ENCODE measurements around the gene RTL1.

The RTL1 gene

GRCh38 chr14:100903672-100904185 is at the start of gene RTL1:
TSS of gene RTL1 (minus strand) at chr14:100903722. CDS start at chr14:100884788, 18,934 bp downstream.
- H3K4me3 ChIP-seq = no peak within 1 kb of the TSS
- H3K4me1 ChIP-seq = peaks cover 0 to 15% (median 5%) of the 10 kb centered on the region in 4 donors
- H3K36me3 ChIP-seq = peaks cover 0 to 3% (median 0%) of the 10 kb centered on the region in 3 donors
- no peak for TF ChIP-seq CTCF (IDR thresholded peaks at IDR 0.05)
- peak in 1 of 2 donors; percentile 47 for DNase-seq
- intact Hi-C loops (cut with DNase I; ENCODE audit: low total_unique reads) = no loop called here
- H3K9me3 ChIP-seq = no peaks in the 10 kb centered on the region
- H3K27ac ChIP-seq = no peak within 1 kb of the TSS
- H3K27me3 ChIP-seq = peaks cover 0 to 67% of the 10 kb centered on the region in 2 donors

GRCh38 chr14:100950024-100950423 is 46.5 kb upstream of the RTL1 start:
- no peak for TF ChIP-seq CTCF (IDR thresholded peaks at IDR 0.05)
- H3K4me1 ChIP-seq = no peaks in the 10 kb centered on the region
- no peaks in the 10 kb centered on the region for H3K36me3 ChIP-seq
- no peaks in the 10 kb centered on the region for H3K27me3 ChIP-seq
- intact Hi-C loops (cut with DNase I; ENCODE audit: low total_unique reads) = no loop called here
- H3K27ac ChIP-seq = no peak overlapping the region
- no peak for DNase-seq
- no peak overlapping the region for H3K4me3 ChIP-seq
- H3K9me3 ChIP-seq = no peaks in the 10 kb centered on the region

- Histone ChIP-seq H3K4me1 (no peaks in the 10 kb centered on the region), H3K4me3 (no peak overlapping the region), H3K9me3 (no peaks in the 10 kb centered on the region), H3K36me3 (no peaks in the 10 kb centered on the region), H3K27me3 (no peaks in the 10 kb centered on the region), H3K27ac (no peak overlapping the region)
- DNase-seq = no peak
- intact Hi-C loops (cut with DNase I; ENCODE audit: low total_unique reads) = no loop called here
- no peak for TF ChIP-seq CTCF (IDR thresholded peaks at IDR 0.05)
Observed at GRCh38 chr14:100944052-100944451, 40.5 kb upstream of the RTL1 start.

GRCh38 chr14:100930270-100930669 is 26.7 kb upstream of the RTL1 start:
- Histone ChIP-seq H3K9me3 (peaks cover 0 to 7% (median 0%) of the 10 kb centered on the region in 3 donors), H3K36me3 (no peaks in the 10 kb centered on the region), H3K27me3 (no peaks in the 10 kb centered on the region), H3K27ac (no peak overlapping the region), H3K4me1 (no peaks in the 10 kb centered on the region), H3K4me3 (no peak overlapping the region)
- intact Hi-C loops (cut with DNase I; ENCODE audit: low total_unique reads) = no loop called here
- no peak for TF ChIP-seq CTCF (IDR thresholded peaks at IDR 0.05)
- DNase-seq = no peak

GRCh38 chr14:100915560-100915959 is 12.0 kb upstream of the RTL1 start:
- TF ChIP-seq CTCF (IDR thresholded peaks at IDR 0.05) = no peak
- DNase-seq = no peak
- Histone ChIP-seq H3K9me3 (no peaks in the 10 kb centered on the region), H3K4me1 (no peaks in the 10 kb centered on the region), H3K36me3 (no peaks in the 10 kb centered on the region), H3K27ac (no peak overlapping the region), H3K27me3 (no peaks in the 10 kb centered on the region), H3K4me3 (no peak overlapping the region)
- intact Hi-C loops (cut with DNase I; ENCODE audit: low total_unique reads) = no loop called here

GRCh38 chr14:100914597-100915021 is 11.1 kb upstream of the RTL1 start:
- Histone ChIP-seq H3K27me3 (no peaks in the 10 kb centered on the region), H3K9me3 (no peaks in the 10 kb centered on the region), H3K4me3 (no peak overlapping the region), H3K4me1 (no peaks in the 10 kb centered on the region), H3K27ac (no peak overlapping the region), H3K36me3 (no peaks in the 10 kb centered on the region)
- TF ChIP-seq CTCF (IDR thresholded peaks at IDR 0.05) = no peak
- intact Hi-C loops (cut with DNase I; ENCODE audit: low total_unique reads) = no loop called here
- no peak for DNase-seq
